Stimulated activated CD8-positive, alpha-beta memory T cell treated with anti-CD3 and anti-CD28 coated beads, Interleukin-4, amount 100 ng/mL, for 24 hours (primary cell): ENCODE results near the gene OSTN.

Source experiments
- DNase-seq: peaks from one replicate; pipeline ENCODE4 v3.0.0-alpha.2; 2020; ENCODE audit warnings: low read depth

The OSTN gene

DNA sequence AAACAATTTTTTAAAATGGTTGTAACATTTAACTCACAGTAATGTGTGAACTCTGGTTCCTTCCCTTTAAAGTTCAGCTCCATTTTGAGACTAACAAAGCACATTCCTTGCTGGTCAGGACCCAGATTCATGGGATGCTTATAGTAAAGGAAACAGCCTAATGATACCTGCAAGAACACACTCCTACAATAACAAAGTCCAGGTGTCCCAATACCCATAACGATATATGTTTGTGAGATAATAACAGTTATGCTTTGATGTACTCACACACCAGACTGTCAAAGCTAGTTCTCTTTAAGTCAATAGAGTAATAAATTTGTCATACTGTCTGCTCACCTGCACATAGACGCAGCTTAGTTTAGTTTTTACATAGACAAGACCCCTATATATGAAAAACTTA lies 114.3 kb downstream of the OSTN start:
- no peak for DNase-seq

DNA sequence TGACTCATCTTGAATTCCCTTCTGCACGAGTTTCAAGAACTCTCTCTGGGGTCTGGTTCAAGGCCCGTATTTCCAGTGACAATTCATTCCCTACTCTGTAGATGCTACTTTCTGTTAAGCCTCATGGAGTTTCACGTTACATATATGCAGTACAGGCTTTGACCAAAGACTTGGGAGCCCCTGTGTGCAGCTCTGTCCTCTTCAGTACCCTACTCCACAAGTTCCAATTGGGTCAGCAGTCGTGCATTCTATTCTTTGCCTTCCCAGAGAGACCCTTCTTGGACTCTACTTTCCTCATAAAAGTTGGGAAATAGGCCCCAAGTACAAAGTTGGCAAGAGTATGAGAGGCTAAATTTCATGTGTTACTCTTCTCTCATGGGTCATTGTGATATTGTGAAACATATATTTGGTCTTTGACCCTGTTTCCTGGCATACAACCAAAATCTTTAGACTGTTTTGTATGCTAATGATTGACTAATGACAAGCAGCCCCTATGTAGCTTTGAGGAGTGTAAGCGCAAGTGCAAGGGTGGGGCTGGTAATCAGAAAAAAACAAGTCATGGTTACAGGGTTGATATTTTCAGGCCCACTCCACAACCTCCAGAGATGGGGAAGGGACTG lies 115.2 kb downstream of the OSTN start:
- DNase-seq: no peak
